GM19099 (cell line): ENCODE results near the gene TENT4A.
A peak's percentile ranks its signal among the peaks of the same experiment; 100 is the strongest.

Source experiments
- POLR2A ChIP-seq: IDR thresholded peaks from 3 replicates; pipeline ENCODE4 v1.6.1; 2011; ENCODE audit warnings: low read depth; ENCODE audit not compliant: insufficient read length; ENCODE audit errors: extremely low read depth

TENT4A gene

GRCh38 chr5:6713274-6714225, at the start of gene TENT4A:
Gene TENT4A (plus strand): TSS chr5:6713432. CDS start chr5:6713984, 552 bp downstream.
- TF ChIP-seq POLR2A, result peak; percentile 58

DNA sequence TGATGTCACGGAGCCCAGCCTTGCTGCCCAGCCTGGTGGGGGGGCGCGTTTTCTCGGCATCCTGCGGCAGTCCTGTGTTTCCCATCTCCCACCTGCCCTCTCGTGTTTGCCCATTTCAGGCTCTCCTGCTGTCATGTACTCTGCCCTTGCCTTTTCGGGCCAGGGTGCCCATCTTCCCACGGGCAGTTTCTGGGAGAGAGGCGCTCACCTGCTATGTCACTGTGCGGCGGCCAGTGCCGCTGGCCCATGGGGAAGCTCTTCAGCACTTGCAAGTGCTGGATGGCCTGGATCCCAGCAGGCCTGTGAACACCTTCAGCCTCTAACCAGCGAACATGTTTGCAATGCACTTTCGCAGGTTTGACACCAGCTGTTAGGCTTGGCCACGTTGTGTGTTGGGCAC, 46.5 kb upstream of the TENT4A start:
- TF ChIP-seq POLR2A, result no peak

GRCh38 chr5:6667648-6668047, 45.6 kb upstream of the TENT4A start:
- TF ChIP-seq POLR2A, result no peak

GRCh38 chr5:6673031-6673430, 40.2 kb upstream of the TENT4A start:
- TF ChIP-seq POLR2A, result no peak

DNA sequence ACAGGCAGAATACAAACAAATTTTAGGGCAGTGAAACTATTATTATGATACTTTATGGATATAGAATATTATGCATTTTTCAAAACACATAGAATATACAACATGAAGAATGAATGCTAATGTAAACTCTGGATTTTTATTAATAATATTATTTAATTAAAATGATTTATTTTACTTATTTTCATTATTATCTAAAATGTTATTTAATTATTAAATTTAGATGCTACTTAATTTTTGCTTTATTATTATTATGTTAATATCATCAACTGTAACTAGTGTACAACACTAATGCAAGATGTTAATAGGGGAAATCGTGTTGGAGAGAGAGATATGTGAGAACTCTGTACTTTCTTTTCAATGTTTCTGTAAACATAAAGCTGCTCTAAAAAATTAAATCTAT, 39.3 kb upstream of the TENT4A start:
- no peak for TF ChIP-seq POLR2A

DNA sequence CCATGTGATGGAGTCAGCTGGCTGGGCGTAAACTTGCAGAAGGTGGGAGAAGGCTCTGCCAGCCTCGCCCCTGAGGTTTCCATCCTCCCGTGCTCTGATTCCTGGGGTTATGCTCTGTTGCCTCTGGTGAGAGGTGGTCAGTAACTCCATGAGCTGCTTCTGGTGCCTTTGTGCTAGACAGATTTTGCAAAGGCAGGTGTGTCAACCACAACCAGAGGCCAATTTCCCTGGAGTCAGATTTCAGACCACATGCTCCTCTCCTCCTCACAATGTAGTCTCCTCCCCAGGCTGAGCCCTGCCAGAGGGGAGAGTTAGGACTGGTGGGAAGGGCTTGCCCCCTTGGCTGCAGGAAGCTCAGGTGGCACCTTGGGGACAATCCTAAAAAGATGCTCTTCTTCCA, 38.8 kb upstream of the TENT4A start:
- no peak for TF ChIP-seq POLR2A

DNA sequence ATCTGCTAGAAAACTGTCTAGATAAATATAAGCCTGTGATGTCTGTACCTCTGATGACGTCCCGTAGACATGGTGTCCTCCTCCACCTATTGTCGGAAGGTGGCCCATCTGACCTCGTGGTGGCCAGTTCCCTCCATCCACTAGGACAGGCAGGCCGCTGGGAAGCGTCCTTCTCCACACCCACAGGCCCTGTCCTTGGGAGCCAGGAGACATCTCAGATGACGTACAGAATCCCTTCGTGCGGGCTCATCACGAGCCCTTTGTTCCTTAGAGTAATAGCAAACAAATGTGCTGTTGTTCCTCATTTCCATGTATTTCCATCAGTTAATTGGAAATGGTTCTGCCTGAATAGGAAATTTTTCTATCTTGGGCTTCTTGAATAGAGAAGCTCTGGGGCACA, 38.3 kb upstream of the TENT4A start:
- TF ChIP-seq POLR2A, result no peak

DNA sequence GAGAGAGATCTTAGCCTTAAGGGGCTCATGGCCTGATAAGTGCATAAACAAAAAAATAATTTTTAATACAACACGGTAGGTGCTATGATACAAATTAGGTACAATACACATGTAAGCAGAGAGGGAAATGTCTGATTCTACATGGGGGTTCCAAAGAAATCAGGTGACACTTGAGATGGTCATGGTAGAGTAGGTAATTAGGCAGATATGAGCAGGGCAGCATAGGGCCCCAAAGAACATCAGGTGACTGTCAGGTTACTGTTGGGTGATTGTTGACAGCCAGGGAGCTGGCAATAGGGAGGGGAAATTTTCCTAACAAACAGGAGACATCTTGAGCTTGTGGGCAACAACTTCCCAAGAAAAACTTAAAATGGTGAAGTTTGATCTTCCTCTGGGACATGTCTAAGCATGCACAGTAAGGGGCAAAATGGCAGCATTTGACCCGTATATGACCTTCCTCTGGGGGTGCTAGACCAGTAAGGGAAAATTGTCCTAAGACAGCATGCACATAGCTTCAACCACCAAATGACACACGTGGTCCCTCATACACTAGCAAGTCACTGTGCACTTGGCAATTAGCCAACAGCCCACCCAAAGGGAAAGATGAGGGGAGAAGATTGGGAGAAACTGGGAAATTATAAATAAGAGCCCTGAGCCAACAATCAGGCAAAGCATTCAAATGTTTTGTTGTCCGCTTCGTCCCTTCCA, 37.3 kb upstream of the TENT4A start:
- TF ChIP-seq POLR2A, result no peak

DNA sequence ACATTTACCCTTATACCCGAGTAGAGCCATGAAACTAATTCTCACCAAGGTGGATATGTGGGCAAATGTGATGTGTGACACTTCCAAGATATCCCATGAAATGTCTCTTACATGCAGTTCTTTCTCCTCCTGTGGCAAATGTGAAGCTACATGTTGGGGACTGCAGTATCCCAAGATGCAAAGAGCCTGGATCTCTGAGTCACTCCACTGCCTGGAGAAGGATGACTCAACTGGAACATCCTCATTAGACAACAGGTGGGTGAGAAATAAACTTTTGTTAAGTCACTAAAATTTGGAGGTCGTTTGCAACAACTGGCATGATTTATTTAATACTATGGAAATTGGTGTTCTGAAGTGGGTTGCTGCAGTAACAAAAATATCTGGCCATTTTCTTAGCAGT, 36.5 kb upstream of the TENT4A start:
- TF ChIP-seq POLR2A, result no peak

DNA sequence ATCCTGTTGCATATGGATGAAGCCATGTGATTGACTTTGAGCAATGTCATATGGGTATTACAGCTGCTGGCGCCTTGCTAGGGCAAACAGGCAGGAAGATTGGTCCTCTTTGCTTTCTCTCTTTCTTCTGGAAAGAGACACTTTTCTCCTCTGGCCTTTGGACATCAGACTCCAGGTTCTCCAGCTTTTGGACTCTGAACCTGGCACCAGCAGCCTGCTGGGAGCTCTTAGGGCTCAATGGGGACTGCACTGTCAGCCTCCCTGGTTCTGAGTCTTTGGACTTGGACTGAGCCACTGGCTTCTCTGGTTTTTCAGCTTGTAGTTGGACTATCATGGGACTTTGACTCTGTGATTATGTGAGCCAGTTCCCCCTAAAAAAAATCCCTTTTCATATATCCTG, 34.8 kb upstream of the TENT4A start:
- no peak for TF ChIP-seq POLR2A

GRCh38 chr5:6680922-6681321, 32.3 kb upstream of the TENT4A start:
- TF ChIP-seq POLR2A, result no peak

DNA sequence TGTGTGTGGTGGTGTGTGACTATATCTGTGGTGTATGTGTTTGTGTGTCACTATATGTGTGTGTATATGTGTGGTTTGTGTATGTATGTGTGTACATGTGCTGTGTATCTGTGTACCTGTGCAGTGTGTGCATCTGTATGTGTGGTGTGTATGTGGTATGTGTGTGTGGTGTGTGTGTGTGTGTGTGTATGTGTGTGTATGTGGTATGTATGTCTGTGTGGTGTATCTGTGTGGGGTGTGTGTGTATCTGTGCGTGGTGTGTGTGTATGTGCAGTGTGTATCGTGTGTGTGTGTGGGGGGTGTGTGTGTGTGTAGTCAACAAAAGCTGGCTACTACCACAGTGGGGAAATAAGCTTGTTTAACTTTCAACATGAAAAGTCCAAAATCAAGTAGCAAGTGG, 31.6 kb upstream of the TENT4A start:
- TF ChIP-seq POLR2A, result no peak

DNA sequence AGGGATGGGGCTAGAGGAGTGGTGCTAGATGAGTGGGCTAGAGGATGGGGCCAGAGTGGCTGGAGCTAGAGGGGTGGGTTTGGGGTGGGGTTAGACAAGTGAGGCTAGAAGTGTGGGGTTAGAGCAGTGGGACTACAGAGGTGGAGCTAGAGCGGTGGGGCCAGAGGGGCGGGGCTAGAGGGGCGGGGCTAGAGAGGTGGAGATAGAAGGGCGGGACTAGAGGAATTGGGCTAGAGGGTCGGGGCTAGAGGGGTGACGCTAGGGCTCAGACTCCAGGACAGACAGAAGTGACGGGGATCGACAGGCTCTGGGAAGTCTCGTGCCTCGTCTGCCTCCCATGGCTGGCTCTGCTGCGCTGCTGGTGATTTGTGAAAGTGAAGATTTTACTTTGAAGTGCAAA, 31.0 kb upstream of the TENT4A start:
- no peak for TF ChIP-seq POLR2A

DNA sequence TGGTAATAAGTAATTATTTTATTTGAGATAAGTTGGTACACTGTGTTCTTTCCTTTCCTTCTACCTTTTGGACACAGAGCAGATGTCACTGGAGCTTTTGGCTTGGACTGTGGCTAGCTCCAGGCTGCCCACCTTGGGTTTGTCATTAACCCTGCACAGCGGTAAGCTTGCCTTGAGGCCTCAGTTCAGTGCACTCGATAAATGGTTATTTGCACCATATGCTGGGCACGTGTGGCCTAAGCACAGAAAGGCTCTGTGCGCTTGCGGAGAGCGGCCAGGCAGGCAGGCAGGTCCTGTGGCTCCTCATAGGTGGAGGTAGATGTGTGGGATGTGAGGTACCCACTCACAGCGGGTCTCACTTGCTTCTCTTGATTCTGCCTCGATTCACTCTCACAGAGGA, 30.0 kb upstream of the TENT4A start:
- TF ChIP-seq POLR2A, result no peak

- TF ChIP-seq POLR2A, result no peak
Measured at GRCh38 chr5:6684075-6684474, 29.2 kb upstream of the TENT4A start.

- no peak for TF ChIP-seq POLR2A
Measured at GRCh38 chr5:6686501-6686900, 26.7 kb upstream of the TENT4A start.
